Activated CD8-positive, alpha-beta T cell treated with anti-CD3 and anti-CD28 coated beads for 36 hours (primary cell): ENCODE measurements around the gene SPNS2. TPM values are rescaled to one million over a fixed set of nuclear protein-coding genes. Genes with fewer than 3 reads are reported as not detected.

Experiments
- ATAC-seq: fragments of 200-7000 bp; cut with Tn5 transposase; one replicate; pipeline ENCODE4 v1.10.0; 2021; ENCODE audit warnings: mild to moderate bottlenecking, moderate library complexity
- CTCF ChIA-PET: fragments of 350-600 bp; sonication (Branson Sonifier 250); formaldehyde crosslinking; loops from one replicate; lab custom pipeline; 2021; ENCODE audit warnings: antibody characterized with exemption; lab: Charles Lee
- POLR2A ChIA-PET: fragments of 350-600 bp; sonication (Branson Sonifier 250); formaldehyde crosslinking; loops from one replicate; lab custom pipeline; 2021; ENCODE audit warnings: antibody characterized with exemption; lab: Charles Lee
- DNase-seq: peaks from one replicate; pipeline ENCODE4 v3.0.0-alpha.2; 2020
- H3K27ac Mint-ChIP-seq: one replicate; pipeline ENCODE4 v1.8.0; 2021; ENCODE audit warnings: mild to moderate bottlenecking, mixed read lengths
- H3K27me3 Mint-ChIP-seq: one replicate; pipeline ENCODE4 v1.8.0; 2021; ENCODE audit warnings: mixed read lengths
- H3K36me3 Mint-ChIP-seq: one replicate; pipeline ENCODE4 v1.8.0; 2021; ENCODE audit warnings: low read depth, mixed read lengths
- H3K4me1 Mint-ChIP-seq: one replicate; pipeline ENCODE4 v1.8.0; 2021; ENCODE audit warnings: low read depth, mixed read lengths
- H3K4me3 Mint-ChIP-seq: one replicate; pipeline ENCODE4 v1.8.0; 2021; ENCODE audit warnings: mild to moderate bottlenecking, moderate library complexity, mixed read lengths
- H3K9me3 Mint-ChIP-seq: one replicate; pipeline ENCODE4 v1.8.0; 2021; ENCODE audit warnings: mixed read lengths
- intact Hi-C: fragments of 100-400 bp; cut with micrococcal nuclease; formaldehyde crosslinking; loops from one replicate; pipeline ENCODE4 v1.10.0; 2022
- total RNA-seq, 2 experiments: library from RNA; stranded (reverse); gene quantifications; one replicate each; pipeline ENCODE4 v1.2.3, GENCODE V29; 2021
- TF ChIP-seq, protein P1 (sequence below): fragments of 200-600 bp; IDR thresholded peaks from one replicate; pipeline ENCODE4 v1.8.0; 2022; ENCODE audit warnings: antibody characterized with exemption, mild to moderate bottlenecking

SPNS2 gene
- total RNA-seq, 2 experiments from 2014 or later: 0.95 to 1.2 TPM

DNA sequence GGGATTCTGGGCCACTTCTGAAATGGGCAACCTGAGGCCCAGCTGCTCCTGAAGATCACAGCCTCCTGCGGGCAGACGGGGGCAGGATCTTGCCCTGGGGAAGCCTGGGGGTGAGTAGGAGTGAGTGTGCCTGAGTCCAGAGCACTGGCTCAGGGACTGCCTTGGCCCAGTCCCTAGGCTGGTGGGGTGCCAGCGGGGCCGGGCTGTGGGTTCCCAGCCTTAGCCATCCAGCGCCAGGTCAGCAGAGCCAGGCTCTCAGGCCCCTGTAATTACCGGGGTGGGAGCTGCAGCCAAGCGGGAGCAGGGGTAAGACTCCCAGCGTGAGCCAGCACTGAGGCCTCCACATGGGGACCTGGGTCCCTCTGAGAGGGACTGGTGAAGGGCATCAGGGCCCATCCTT is 8.2 kb downstream of the SPNS2 start:
- ChIA-PET POLR2A (no interaction called here), CTCF (no interaction called here)
- no peak for DNase-seq
- Mint-ChIP-seq H3K27ac (no peak overlapping the region), H3K4me1 (peaks cover 31% of the 10 kb centered on the region), H3K36me3 (no peaks in the 10 kb centered on the region), H3K4me3 (no peak overlapping the region), H3K9me3 (no peaks in the 10 kb centered on the region), H3K27me3 (peaks cover 4% of the 10 kb centered on the region)
- ATAC-seq: no peak
- intact Hi-C loops: no loop called here
- TF ChIP-seq, protein P1, sequence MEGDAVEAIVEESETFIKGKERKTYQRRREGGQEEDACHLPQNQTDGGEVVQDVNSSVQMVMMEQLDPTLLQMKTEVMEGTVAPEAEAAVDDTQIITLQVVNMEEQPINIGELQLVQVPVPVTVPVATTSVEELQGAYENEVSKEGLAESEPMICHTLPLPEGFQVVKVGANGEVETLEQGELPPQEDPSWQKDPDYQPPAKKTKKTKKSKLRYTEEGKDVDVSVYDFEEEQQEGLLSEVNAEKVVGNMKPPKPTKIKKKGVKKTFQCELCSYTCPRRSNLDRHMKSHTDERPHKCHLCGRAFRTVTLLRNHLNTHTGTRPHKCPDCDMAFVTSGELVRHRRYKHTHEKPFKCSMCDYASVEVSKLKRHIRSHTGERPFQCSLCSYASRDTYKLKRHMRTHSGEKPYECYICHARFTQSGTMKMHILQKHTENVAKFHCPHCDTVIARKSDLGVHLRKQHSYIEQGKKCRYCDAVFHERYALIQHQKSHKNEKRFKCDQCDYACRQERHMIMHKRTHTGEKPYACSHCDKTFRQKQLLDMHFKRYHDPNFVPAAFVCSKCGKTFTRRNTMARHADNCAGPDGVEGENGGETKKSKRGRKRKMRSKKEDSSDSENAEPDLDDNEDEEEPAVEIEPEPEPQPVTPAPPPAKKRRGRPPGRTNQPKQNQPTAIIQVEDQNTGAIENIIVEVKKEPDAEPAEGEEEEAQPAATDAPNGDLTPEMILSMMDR: no peak

- peaks cover 31% of the 10 kb centered on the region for H3K4me1 Mint-ChIP-seq
- ATAC-seq: no peak
Measured at GRCh38 chr17:4507361-4508111, 8.9 kb downstream of the SPNS2 start.

GRCh38 chr17:4508207-4508606 is 9.5 kb downstream of the SPNS2 start:
- ATAC-seq: no peak
- Mint-ChIP-seq H3K27me3 (no peaks in the 10 kb centered on the region), H3K4me3 (no peak overlapping the region), H3K4me1 (peaks cover 31% of the 10 kb centered on the region), H3K36me3 (no peaks in the 10 kb centered on the region), H3K27ac (no peak overlapping the region), H3K9me3 (no peaks in the 10 kb centered on the region)
- TF ChIP-seq, protein P1: no peak
- CTCF ChIA-PET: interaction anchor here (1.2 kb wide), 1 partner anchor 59 kb away, joined by 5 read pairs; no protein-coding TSS in a partner anchor
- DNase-seq: no peak
- POLR2A ChIA-PET: interaction anchor here (0.7 kb wide), 1 partner anchor 26 kb away, joined by 3 read pairs; no protein-coding TSS in a partner anchor
- intact Hi-C loops: no loop called here

More at GRCh38 chr17:4507361-4508111, 8.9 kb downstream of the SPNS2 start:
- DNase-seq: no peak
- TF ChIP-seq, protein P1: no peak
- intact Hi-C loops: no loop called here
- Mint-ChIP-seq H3K4me3 (no peak overlapping the region), H3K9me3 (no peaks in the 10 kb centered on the region), H3K27me3 (peaks cover 4% of the 10 kb centered on the region), H3K27ac (no peak overlapping the region), H3K36me3 (no peaks in the 10 kb centered on the region)
- ChIA-PET POLR2A (interaction anchor here (0.7 kb wide), 1 partner anchor 25 kb away, joined by 3 read pairs; no protein-coding TSS in a partner anchor), CTCF (no interaction called here)

- POLR2A ChIA-PET: interaction anchor here (0.7 to 1.7 kb wide), 2 partner anchors 29 to 246 kb away, joined by 4 to 5 read pairs; partner anchors contain the start of gene ANKFY1
- Mint-ChIP-seq H3K27ac (no peak overlapping the region), H3K4me3 (no peak overlapping the region), H3K4me1 (peaks cover 23% of the 10 kb centered on the region), H3K27me3 (no peaks in the 10 kb centered on the region), H3K36me3 (no peaks in the 10 kb centered on the region), H3K9me3 (no peaks in the 10 kb centered on the region)
- TF ChIP-seq, protein P1: no peak
- intact Hi-C loops: no loop called here
- DNase-seq (peak; percentile 73), ATAC-seq (peak; percentile 84)
- CTCF ChIA-PET: interaction anchor here (0.6 to 1.2 kb wide), 5 partner anchors 16 to 120 kb away, joined by 3 to 5 read pairs (median 3); no protein-coding TSS in a partner anchor
Measured at GRCh38 chr17:4509401-4509800, 10.7 kb downstream of the SPNS2 start.
